OCI-LY7 (cell line): ENCODE measurements around the gene KCTD17.

ENCODE experiments used
- EZH2phosphoT487 ChIP-seq: fragments of 200-600 bp; sonication (generic); IDR thresholded peaks from 2 replicates; pipeline ENCODE4 v1.6.1; 2018; ENCODE audit warnings: low read depth, borderline replicate concordance, mild to moderate bottlenecking, mixed run types, antibody characterized with exemption, low read length, moderate library complexity, mixed read lengths
- TF ChIP-seq, protein P1 (sequence below): fragments of 200-600 bp; sonication (generic); conservative IDR thresholded peaks from 2 replicates; pipeline ENCODE4 v1.5.1; 2014; ENCODE audit warnings: mild to moderate bottlenecking, antibody characterized with exemption, low read length, moderate library complexity, mixed read lengths

- TF ChIP-seq, protein P1, sequence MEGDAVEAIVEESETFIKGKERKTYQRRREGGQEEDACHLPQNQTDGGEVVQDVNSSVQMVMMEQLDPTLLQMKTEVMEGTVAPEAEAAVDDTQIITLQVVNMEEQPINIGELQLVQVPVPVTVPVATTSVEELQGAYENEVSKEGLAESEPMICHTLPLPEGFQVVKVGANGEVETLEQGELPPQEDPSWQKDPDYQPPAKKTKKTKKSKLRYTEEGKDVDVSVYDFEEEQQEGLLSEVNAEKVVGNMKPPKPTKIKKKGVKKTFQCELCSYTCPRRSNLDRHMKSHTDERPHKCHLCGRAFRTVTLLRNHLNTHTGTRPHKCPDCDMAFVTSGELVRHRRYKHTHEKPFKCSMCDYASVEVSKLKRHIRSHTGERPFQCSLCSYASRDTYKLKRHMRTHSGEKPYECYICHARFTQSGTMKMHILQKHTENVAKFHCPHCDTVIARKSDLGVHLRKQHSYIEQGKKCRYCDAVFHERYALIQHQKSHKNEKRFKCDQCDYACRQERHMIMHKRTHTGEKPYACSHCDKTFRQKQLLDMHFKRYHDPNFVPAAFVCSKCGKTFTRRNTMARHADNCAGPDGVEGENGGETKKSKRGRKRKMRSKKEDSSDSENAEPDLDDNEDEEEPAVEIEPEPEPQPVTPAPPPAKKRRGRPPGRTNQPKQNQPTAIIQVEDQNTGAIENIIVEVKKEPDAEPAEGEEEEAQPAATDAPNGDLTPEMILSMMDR = no peak
- TF ChIP-seq EZH2phosphoT487 = no peak
These were observed 10.3 kb downstream of the KCTD17 start for GRCh38 chr22:37061611-37062375.
